Measurements from ENCODE around the gene XXYLT1.

XXYLT1 gene

DNA sequence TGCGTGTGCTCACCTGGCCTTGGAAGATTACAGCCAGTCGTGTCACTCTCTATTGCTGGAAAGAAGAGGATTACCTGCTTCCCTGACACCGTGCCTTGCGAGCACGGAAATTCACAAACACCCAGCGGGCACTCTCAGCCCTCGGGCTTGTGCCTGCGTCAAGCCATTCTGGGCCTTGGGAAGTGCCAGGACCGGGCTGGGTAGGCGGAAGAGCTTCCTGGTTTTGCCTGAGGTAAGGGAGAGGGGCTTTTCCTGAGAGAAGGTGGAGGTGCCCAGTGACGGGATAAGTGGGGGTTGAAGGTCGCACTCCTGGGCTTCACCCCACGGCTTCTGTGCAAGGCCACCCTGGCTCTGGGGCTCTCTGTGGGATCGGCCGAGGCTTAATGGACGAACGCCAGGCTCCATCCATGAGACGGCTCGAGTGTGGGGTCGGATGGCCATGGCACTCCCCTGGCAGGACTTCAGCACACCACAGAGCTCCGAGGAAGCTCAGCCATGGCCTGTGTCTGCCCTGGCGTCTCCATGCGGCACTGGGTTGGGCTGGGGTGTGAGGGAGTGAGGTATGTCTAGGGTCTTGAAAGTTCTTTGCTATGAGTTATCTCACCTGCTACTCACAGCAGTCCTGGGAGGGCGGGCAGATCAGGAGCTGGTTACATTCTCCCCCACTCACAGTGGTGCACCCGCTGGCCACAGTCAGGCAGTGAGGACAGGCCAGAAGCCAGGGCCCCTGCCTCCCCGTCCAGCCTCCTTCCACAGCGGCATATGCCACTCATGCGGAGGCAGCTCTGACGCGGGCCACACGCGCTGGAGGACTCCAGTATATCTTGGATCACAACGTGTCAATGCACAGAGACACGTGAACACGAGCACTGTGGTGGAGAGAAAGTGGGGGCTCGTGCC, 209.0 kb downstream of the XXYLT1 start:
- H3K4me3 ChIP-seq (ENCODE audit: low read depth, low read length, poor library complexity, severe bottlenecking): no peak overlapping the region
- H3K9me2 ChIP-seq (ENCODE audit: low read depth, low read length): no peaks in the 10 kb centered on the region
- TF ChIP-seq CTCF (IDR thresholded peaks at IDR 0.05; ENCODE audit: low read length) (no peak), EZH2 (IDR thresholded peaks at IDR 0.05; ENCODE audit: borderline replicate concordance, low read length) (no peak)
- H2AFZ ChIP-seq (ENCODE audit: low read length): no peak overlapping the region
- H3K27me3 ChIP-seq (ENCODE audit: insufficient read depth, low read length): no peaks in the 10 kb centered on the region; the same call in 1 of the 2 replicates
- no peaks in the 10 kb centered on the region for H3K9me3 ChIP-seq (ENCODE audit: low read length)
- H3K27ac ChIP-seq (ENCODE audit: low read depth, low read length, poor library complexity, severe bottlenecking): no peak overlapping the region
- no peaks in the 10 kb centered on the region for H3K4me1 ChIP-seq (ENCODE audit: insufficient read depth, low read length, severe bottlenecking)
- no peaks in the 10 kb centered on the region for H4K20me1 ChIP-seq (ENCODE audit: insufficient read depth, low read length)
- no peak overlapping the region for H3K4me2 ChIP-seq (ENCODE audit: low read length)
- H3K36me3 ChIP-seq (ENCODE audit: insufficient read depth, low read length): no peaks in the 10 kb centered on the region
- no peaks in the 10 kb centered on the region for H3K79me2 ChIP-seq (ENCODE audit: insufficient read depth, low read length)
- H3F3A ChIP-seq (ENCODE audit: insufficient read depth, low read length): no peaks in the 10 kb centered on the region
- no peak overlapping the region for H3K9ac ChIP-seq (ENCODE audit: low read length)

DNA sequence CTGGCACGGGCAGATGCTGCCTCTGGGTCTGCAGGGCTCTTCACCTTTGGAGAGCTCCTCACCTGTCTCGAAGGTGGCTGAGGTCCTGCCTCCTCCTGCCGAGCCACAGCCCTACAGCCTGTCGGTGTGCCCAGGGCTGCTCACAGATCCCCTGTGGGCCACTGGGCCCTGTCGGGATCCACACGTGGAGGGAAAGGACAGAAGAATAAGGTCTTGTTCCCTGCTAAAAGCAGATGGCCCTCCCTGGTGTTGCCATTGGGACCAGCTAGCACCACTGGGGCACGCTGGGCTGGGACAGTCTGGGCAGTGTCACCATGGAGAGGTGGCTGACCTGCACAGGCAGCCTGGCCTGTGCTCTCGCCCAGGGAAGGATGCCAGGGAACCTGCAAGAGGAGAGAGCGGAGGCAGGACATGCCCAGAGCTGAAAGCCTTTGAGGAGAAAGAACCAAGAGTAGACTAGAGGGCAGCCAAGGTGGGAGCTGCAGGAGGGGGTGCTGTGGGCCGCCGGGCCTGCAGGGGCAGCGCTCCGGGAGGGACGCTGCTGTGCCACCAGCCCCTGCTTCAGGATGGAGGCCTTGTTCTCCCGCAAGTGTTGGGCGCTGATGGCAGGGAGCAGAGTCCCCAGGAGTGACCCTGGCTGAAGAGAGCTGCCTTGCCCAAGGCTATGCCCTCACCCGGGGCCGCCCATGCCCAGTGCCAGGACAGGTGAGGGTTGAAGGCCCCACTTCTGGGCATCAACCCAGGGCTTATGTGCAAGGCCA, 210.2 kb downstream of the XXYLT1 start:
- H2AFZ ChIP-seq (ENCODE audit: low read length): no peak overlapping the region
- H3K79me2 ChIP-seq (ENCODE audit: insufficient read depth, low read length): no peaks in the 10 kb centered on the region
- no peak overlapping the region for H3K4me3 ChIP-seq (ENCODE audit: low read depth, low read length, poor library complexity, severe bottlenecking)
- no peaks in the 10 kb centered on the region for H4K20me1 ChIP-seq (ENCODE audit: insufficient read depth, low read length)
- H3F3A ChIP-seq (ENCODE audit: insufficient read depth, low read length): no peaks in the 10 kb centered on the region
- H3K9ac ChIP-seq (ENCODE audit: low read length): no peak overlapping the region
- H3K27me3 ChIP-seq (ENCODE audit: insufficient read depth, low read length): no peaks in the 10 kb centered on the region; the same call in 1 of the 2 replicates
- H3K36me3 ChIP-seq (ENCODE audit: insufficient read depth, low read length): no peaks in the 10 kb centered on the region
- no peak for TF ChIP-seq EZH2 (IDR thresholded peaks at IDR 0.05; ENCODE audit: borderline replicate concordance, low read length)
- no peak overlapping the region for H3K27ac ChIP-seq (ENCODE audit: low read depth, low read length, poor library complexity, severe bottlenecking)
- H3K4me1 ChIP-seq (ENCODE audit: insufficient read depth, low read length, severe bottlenecking): no peaks in the 10 kb centered on the region
- H3K9me3 ChIP-seq (ENCODE audit: low read length): no peaks in the 10 kb centered on the region
- H3K4me2 ChIP-seq (ENCODE audit: low read length): no peak overlapping the region
- H3K9me2 ChIP-seq (ENCODE audit: low read depth, low read length): no peaks in the 10 kb centered on the region

DNA sequence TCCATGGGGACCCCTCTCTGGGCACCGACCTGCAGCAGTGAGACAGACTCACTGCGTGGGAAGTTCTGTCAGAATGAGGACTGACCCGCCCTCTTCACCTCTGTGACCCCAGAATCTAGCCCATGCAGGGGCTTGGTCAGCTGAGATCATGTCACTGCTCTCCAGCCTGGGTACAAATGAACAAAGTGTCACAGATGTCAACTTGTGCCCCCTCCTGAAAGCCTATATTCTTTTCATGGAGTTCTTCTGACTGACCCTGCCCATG, 210.8 kb downstream of the XXYLT1 start:
- no peak overlapping the region for H3K27ac ChIP-seq (ENCODE audit: low read depth, low read length, poor library complexity, severe bottlenecking)
- no peaks in the 10 kb centered on the region for H3K9me2 ChIP-seq (ENCODE audit: low read depth, low read length)
- H3K79me2 ChIP-seq (ENCODE audit: insufficient read depth, low read length): no peaks in the 10 kb centered on the region
- TF ChIP-seq EZH2 (IDR thresholded peaks at IDR 0.05; ENCODE audit: borderline replicate concordance, low read length) (no peak), CTCF (IDR thresholded peaks at IDR 0.05; ENCODE audit: low read length) (no peak)
- H3K4me1 ChIP-seq (ENCODE audit: insufficient read depth, low read length, severe bottlenecking): no peaks in the 10 kb centered on the region
- H4K20me1 ChIP-seq (ENCODE audit: insufficient read depth, low read length): no peaks in the 10 kb centered on the region
- H3K9ac ChIP-seq (ENCODE audit: low read length): no peak overlapping the region
- H3K27me3 ChIP-seq (ENCODE audit: insufficient read depth, low read length): no peaks in the 10 kb centered on the region; the same call in 1 of the 2 replicates
- H3K36me3 ChIP-seq (ENCODE audit: insufficient read depth, low read length): no peaks in the 10 kb centered on the region
- H3K4me3 ChIP-seq (ENCODE audit: low read depth, low read length, poor library complexity, severe bottlenecking): no peak overlapping the region
- H3K4me2 ChIP-seq (ENCODE audit: low read length): no peak overlapping the region
- no peaks in the 10 kb centered on the region for H3K9me3 ChIP-seq (ENCODE audit: low read length)
- no peaks in the 10 kb centered on the region for H3F3A ChIP-seq (ENCODE audit: insufficient read depth, low read length)
- H2AFZ ChIP-seq (ENCODE audit: low read length): no peak overlapping the region
